ENCODE data around the gene NDUFV1.
"Not testable (repeated sequence)": the region's sequence is repeated elsewhere in the genome, so short reads cannot be mapped to it uniquely, and the experiment has no call there.

NDUFV1 gene

GRCh38 chr11:67659651-67660165, 53.0 kb downstream of the NDUFV1 start:
- DNase-seq, result not testable (repeated sequence)

DNA sequence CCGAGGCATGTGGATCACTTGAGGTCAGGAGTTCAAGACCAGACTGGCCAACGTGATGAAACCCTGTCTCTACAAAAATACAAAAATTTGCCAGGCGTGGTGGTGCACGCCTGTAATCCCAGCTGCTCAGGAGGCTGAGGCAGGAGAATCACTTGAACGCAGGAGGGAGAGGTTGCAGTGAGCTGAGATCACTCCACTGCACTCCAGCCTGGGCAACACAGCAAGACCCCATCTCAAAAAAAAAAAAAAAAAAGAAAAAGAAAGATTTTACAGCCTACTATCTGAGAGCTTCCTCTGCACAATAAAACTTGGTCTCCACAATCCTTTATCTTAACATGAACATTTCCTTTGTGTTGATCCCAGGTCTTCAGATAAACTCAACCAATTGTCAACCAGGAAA, 54.0 kb downstream of the NDUFV1 start:
- not testable (repeated sequence) for DNase-seq

Data from DMS79 treated with DMSO at 0.1 percent for 48 hours (cell line).